ENCODE data around the gene PIGR.

DNA sequence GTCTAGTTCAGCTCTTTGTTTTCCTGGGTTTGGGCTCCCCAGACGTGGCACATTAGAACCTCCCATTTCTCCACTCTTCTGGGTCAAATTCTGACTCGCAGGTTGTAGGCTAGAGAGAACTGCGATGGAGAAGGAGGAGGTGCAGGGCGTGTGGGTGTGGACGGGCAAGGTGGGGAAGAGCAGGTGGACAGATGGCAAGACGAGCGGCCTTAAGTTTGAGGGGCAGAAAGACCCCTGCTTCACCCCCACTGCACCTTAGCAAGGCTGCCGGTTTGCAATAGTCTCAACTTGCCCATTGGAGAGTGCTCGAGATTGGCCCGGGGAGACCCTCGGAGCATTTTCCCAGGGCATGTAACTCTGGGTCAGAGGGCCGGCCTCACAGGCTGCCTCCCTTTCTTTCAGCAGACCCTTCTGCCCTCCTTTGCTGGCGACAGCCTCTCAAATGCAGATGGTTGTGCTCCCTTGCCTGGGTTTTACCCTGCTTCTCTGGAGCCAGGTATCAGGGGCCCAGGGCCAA, 47.3 kb downstream of the PIGR start:
- no peak for TF ChIP-seq CTCF (IDR thresholded peaks at IDR 0.05)
- no peak for TF ChIP-seq POLR2A (IDR thresholded peaks at IDR 0.05)

All from adrenal gland (tissue), 5 donors.